Kidney glomerular epithelial cell (primary cell): ENCODE data around the gene KLHL21.
"Not testable (repeated sequence)": the region's sequence is repeated elsewhere in the genome, so short reads cannot be mapped to it uniquely, and the experiment has no call there.

Experiments used
- DNase-seq: peaks from one replicate; lab custom pipeline; 2025; lab: John Stamatoyannopoulos, UW

The KLHL21 gene

GRCh38 chr1:6584126-6585080 lies 18.3 kb downstream of the KLHL21 start:
- no peak for DNase-seq

DNA sequence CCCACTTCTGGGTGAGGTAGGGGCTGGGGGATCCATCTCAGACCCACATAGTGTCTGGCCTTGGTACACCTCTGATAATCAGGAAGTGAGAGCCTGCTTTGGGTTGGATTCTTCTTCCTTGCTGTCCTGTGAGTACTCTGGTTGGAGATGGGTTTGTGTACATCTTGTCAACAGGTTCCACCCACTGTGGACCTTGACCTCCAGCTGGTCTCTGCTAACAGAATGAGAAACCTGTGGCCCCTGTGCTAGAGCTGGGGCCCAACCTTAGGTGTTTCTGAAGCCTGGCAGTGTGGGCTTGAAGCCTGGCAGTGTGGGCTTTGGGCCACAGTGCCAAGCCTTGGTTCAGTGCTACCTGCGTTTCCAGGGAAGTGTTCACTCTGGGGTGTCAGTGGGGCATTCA lies 20.3 kb downstream of the KLHL21 start:
- DNase-seq, result no peak

GRCh38 chr1:6581561-6582305 lies 20.9 kb downstream of the KLHL21 start:
- no peak for DNase-seq

GRCh38 chr1:6580593-6581409 lies 21.9 kb downstream of the KLHL21 start:
- no peak for DNase-seq

GRCh38 chr1:6580119-6580592 lies 22.5 kb downstream of the KLHL21 start:
- DNase-seq, result no peak

GRCh38 chr1:6579374-6580118 lies 23.1 kb downstream of the KLHL21 start, which contains the start of gene ZBTB48:
Gene ZBTB48, plus strand, starts transcription at chr1:6579994. Its CDS starts 616 bp downstream, at chr1:6580610.
- DNase-seq, result peak; percentile 94

GRCh38 chr1:6578624-6579373 lies 23.9 kb downstream of the KLHL21 start:
- DNase-seq, result no peak

- DNase-seq, result no peak
Observed at GRCh38 chr1:6577831-6578525, 24.7 kb downstream of the KLHL21 start.

- DNase-seq, result no peak
Observed at GRCh38 chr1:6574818-6575217, 27.9 kb downstream of the KLHL21 start.

- DNase-seq, result no peak
Observed at GRCh38 chr1:6574025-6574620, 28.5 kb downstream of the KLHL21 start.

DNA sequence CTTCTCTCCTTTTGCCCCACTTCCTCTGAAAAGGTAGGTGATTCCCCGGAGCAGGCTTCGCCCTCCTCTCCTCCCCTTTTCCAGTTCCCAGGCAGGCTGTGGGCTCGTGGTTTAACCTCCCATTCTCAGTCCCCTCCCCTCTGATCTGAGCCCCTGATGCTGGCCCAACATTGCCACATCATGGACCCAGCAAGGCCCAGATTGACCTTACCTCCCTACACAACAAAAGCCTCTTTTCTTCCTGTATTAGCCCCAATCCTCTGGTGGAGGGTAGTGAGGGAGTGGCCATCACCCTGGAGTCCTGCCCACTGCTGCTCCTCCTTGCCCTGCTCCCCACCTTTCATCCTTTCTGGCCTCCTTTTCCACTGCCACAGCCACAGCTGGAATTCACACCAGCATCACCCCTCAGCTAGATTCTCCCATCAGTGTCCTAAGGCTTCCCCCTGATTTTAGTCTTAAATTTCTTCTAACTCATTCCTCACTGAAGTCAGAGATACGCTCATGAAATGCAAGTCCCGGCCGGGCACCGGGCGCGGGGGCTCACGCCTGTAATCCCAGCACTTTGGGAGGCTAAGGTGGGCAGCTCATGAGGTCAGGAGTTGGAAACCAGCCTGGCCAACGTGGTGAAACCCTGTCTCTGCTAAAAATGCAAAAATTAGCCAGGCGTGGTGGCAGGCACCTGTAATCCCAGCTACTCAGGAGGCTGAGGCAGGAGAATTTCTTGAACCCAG lies 29.9 kb downstream of the KLHL21 start:
- DNase-seq, result no peak

DNA sequence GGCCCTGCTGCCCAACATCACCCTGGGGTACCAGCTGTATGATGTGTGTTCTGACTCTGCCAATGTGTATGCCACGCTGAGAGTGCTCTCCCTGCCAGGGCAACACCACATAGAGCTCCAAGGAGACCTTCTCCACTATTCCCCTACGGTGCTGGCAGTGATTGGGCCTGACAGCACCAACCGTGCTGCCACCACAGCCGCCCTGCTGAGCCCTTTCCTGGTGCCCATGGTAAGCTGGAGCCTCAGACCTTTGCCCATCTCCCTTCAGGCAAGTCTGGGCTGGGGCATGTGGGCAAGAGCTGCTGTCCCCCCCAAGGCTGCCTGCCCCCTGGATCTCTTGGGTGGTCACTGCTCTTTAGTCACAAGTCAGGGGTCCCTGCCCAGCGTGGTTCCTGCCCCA lies 31.7 kb downstream of the KLHL21 start:
- no peak for DNase-seq

- no peak for DNase-seq
Observed at GRCh38 chr1:6570100-6570499, 32.6 kb downstream of the KLHL21 start.

GRCh38 chr1:6569033-6569432 lies 33.6 kb downstream of the KLHL21 start:
- DNase-seq, result no peak

- DNase-seq, result no peak
Observed at GRCh38 chr1:6560267-6560666, 42.4 kb downstream of the KLHL21 start.

DNA sequence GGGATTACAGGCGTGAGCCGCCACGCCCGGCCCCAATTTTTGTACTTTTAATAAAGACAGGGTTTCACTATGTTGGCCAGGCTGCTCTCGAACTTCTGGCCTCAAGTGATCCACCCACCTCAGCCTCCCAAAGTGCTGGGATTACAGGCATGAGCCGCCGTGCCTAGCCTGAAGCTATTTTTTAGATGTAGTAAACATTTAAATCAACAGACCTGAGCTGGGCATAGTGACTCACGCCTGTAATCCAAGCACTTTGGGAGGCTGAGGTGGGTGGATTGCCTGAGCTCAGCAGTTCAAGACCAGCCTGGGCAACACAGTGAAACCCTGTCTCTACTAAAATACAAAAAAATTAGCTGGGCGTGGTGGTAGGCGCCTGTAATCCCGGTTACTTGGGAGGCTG lies 43.5 kb downstream of the KLHL21 start:
- DNase-seq, result not testable (repeated sequence)

GRCh38 chr1:6557597-6557996 lies 45.1 kb downstream of the KLHL21 start:
- no peak for DNase-seq

DNA sequence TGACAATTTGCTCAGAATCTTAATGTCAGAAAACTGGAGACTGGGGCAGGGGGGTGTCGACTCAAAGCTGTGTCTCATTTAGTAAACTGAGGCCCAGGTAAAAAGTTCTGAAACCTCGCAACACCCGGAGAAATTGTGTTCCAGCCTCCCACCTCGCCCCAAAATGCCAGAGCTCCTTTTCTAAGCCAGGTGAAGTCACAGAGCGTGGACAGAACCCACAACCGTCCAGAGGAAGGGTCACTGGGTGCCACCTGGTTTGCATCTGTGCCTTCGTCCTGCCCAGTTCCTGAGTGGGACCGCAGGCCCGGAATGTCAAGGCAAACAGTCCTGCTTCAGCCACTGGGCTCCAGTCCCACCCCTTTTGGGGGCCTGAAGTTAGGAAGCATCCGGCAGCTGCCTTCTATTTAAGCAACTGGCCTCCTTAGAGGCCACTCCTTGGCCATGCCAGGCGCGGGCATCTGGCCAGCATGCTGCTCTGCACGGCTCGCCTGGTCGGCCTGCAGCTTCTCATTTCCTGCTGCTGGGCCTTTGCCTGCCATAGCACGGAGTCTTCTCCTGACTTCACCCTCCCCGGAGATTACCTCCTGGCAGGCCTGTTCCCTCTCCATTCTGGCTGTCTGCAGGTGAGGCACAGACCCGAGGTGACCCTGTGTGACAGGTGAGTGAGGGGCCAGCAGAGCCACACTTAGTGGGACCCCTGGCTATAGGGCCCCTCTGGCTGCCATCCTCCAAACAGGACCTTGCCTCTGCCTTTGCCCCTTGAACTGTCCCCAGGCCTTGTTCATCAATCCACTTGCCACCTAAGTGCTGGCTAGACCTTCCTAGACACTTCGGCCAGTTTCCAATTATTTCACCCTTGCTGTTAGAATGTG lies 47.5 kb downstream of the KLHL21 start, which contains the start of gene TAS1R1:
Gene TAS1R1, plus strand, starts transcription at position 401 of the 872 bp plus-strand sequence. Its CDS starts 67 bp downstream, at position 468.
- DNase-seq, result no peak
